Measurements from ENCODE around the gene ACSM6.
A peak's percentile ranks its signal among the peaks of the same experiment; 100 is the strongest.

The ACSM6 gene

DNA sequence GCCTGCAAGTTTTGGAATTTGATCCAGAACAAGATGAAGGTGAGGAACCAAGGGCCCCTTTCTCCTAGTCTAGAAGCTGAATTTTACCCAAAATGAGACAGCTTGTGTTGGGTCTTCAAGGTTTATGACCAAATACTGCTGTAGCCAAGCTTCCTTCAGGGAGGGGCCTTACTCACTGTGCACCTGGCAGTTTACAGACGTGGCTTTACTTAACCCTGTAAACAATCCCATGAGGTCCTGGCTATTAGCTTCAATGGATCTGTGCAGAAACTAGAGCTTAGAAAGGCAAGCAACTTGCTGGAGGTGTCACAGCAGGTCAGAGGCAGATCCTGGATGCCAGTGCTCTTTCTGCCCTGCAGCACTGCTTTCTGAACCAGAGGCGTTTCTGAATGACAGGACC lies 50.1 kb downstream of the ACSM6 start:
- no peak for DNase-seq (ENCODE audit: low read depth in 4 of 4, low spot score in 1 of 4)

DNA sequence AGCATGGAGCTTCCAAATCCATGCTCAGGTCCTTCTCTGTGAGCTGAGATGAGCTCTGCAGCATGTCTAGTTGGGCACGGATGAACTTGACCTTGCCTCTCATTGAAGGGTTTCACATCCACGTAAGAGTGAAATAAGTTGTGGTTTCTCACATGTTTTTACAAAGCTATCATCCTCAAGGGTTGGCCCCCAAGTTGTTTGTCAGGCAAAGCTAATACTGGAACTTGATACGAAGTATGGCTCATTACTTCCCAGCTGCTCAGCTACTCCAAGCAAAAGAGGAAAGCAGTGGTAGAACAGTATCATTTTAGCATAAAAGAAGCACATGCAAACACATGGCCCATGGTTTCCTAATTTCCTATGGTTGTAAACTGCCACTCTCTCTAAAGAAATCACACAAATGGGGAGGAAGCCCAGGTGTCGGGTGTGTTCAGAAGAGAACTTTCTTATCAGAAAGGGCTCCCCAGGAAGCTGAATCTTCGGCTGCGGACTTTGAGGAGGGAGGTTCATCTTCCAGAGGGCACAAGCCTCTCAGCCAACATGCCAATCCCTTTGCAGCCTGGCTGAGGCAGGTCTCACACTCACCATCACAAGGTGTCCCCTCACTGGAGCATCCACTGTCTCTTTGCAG lies 51.5 kb downstream of the ACSM6 start:
- no peak for DNase-seq (ENCODE audit: low read depth in 4 of 4, low spot score in 1 of 4)

DNA sequence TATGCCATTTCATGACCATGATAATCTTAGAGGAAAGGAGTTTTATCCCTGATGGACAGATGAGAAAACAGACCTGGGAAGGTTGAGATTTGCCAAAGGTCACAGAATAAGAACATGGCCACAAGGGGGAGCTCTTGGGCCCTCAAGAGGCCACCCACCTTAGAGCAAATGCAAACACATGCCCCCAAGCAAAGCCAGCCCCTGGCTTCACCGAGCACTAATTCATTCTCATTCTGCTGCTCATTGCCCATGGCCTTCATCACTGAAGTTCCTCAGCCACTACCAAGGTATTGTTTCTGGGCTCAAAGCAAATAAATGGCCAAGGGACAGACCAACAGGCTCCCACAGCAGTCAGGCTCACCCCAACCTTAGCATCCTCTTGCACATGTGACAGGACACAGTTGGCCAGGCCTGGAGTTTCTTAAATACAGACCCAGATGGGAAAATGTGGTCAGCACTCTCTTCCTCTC lies 52.6 kb downstream of the ACSM6 start:
- peak; percentile 38 to 52 (median 40) for DNase-seq (ENCODE audit: low read depth in 4 of 4, low spot score in 1 of 4)

DNA sequence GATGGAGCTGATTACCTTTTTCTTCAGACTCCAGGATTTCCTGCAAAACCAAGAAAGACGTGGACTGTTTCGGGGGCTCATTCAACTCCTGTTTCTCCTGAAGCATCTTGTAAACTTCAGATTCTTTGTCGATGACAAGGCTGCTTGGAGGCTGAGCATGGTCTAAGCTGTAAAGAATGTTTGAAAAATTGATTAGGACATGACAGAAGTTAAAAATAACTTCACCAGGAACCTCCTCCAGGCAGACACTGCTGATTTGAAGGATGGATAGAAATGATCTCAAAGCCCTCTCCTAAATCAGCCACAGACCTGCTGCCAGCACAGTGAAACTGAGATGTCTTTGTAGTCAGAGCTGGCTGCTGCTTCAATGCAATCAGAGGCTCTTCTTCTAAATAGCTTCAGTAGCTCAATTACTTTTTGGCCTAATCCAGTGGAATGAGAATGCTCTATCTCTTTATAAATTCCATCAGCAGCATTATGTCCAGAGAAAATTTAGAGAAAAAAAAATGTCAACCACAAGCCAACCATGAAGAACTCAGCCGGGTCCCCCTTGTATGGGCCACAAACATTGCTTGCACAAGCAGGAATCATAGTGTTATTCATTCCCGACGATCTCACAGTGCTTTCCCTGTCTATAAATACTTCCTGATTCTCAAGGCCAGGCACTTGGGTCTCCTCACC lies 53.3 kb downstream of the ACSM6 start:
- DNase-seq (ENCODE audit: low read depth in 4 of 4, low spot score in 1 of 4), result no peak

DNA sequence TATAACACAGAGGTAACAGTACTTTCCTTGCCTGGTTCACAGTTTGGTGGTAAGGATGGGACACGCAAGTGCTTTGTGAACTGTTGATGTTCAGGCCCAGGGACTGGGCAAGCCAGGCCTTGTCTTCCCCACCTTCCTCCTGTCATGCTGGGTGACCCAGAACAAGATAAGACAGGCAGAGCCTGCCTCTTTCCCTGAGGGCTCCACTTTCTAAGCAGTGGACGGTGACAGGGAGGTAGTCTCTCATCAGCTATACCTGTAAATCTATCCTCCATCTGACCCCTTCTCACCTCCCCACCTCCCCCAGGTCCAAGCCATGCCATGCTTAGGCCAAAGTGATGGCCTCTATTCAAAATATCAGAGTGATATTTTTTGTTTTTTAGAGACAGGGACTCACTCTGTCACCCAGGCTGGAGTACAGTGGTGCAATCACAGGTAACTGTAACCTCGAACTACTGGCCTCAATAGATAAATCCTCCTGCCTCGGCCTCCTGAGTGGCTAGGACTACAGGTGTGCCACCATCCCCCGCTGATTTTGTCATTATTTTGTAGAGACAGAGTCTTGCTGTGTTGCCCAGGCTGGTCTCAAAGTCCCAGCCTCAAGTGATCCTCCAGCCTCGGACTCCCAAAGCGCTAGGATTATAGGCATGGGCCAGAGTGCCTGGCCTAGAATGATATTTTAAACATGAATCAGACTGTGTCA lies 54.0 kb downstream of the ACSM6 start:
- no peak for DNase-seq (ENCODE audit: low read depth in 4 of 4, low spot score in 1 of 4)

DNA sequence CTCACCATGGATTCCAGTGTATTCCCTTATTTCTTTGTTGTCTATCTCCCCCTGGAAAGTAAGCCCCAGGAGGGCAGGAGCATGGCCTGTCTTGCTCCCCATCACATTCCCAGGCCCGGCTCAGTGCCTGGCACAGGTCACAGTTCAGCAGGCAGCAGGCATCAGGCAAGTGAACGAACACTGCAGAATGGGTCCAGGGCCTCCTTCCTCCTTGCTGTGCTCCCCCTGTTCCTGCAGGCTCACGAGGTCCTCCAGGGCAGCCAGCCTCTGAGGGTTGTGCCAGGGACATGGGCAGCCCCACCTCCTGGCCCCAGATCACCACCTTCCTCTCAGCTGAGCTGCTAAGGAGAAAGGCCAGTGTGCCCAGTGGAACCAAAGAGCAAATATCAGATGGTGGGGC lies 55.0 kb downstream of the ACSM6 start:
- no peak for DNase-seq (ENCODE audit: low read depth in 4 of 4, low spot score in 1 of 4)

DNA sequence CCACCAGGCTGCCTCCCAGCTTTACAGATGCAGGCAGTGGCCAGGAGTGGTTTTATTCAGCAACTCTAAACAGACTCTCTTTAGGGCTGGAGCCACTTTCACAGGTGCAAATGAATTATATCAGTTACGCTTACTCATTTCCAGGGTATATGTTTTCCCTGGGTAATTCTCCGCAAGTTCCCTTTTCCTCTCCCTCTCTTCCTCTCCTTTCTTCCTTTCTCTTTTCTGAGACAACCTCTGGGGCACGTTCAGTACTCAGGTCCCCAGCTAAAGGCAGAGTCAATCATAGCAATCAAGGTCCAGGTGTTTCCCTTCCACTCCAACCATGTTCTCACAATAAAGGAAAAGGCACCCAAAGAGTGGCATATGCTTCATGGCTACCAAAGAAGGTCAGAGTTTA lies 55.4 kb downstream of the ACSM6 start:
- DNase-seq (ENCODE audit: low read depth in 4 of 4, low spot score in 1 of 4), result no peak

DNA sequence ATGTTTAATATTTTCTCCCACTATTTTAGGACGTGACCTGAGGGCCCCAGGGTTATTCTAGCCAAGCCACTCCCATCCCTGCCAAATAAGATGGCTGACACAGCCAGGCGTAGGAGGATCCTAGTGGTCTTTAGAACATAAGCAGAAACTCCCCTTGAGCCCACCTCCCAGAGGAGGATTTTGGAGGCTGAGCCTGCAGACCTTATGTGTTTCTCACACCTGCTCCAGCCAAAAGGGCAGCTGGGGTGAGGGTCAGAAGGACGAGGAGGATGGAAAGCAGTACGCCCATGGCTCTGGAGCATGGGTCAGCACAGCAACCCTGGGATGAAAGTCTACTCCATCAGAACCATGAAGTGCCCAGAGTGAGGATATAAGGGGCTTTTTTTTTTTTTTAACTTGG lies 56.8 kb downstream of the ACSM6 start:
- no peak for DNase-seq (ENCODE audit: low read depth in 4 of 4, low spot score in 1 of 4)

DNA sequence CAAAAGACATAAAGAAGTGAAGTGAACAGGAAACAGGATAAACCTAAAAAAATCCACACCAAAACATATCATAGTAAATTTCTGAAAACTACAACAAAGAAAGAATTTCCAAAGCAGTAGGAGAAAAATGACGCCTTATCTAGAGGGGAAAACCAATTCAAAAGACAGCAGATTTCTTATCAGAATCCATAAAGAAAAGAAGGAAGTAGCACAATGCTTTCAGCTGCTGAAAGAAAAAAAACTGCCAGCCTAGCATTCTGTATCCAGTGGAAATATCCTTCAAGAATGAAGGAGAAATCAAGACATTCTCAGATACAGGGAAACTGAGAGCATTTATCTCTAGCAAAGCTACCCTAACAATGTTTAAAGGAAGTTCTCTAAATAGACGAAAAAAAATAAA lies 59.0 kb downstream of the ACSM6 start:
- no peak for DNase-seq (ENCODE audit: low read depth in 4 of 4, low spot score in 1 of 4)

DNA sequence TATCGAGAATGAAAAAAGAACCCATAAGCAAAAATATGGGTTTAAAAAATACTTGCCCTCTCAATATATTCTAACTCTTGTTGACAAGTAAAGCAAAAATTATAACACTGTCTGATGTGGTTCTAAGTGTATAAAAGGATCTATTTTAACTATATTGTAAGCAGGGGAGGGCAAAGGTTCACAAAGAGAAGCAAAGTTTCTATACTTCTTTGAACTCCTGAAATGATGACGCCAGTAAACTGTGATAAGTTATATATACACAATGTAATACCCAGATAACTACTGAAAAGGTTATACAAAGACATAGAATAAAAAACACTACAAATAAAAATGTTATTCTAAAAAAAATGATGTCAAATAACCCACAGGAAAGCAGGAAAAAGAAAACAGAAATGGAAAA lies 59.6 kb downstream of the ACSM6 start:
- DNase-seq (ENCODE audit: low read depth in 4 of 4, low spot score in 1 of 4), result no peak

DNA sequence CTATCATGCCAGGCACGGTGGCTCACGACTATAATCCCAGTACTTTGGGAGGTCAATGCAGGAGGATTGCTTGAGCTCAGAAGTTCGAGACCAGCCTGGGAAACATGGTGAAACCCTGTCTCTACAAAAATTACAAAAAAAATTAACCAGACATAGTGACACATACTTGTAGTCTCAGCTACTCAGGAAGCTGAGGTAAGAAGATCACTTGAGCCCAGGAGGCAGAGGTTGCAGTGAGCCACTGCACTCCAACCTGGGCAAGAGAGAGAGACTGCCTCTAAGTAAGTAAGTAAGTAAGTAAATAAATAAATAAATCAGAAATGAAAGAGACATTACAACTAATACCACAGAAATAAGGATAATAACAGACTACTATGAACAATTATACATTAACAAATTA lies 60.6 kb downstream of the ACSM6 start:
- DNase-seq (ENCODE audit: low read depth in 4 of 4, low spot score in 1 of 4), result no peak

DNA sequence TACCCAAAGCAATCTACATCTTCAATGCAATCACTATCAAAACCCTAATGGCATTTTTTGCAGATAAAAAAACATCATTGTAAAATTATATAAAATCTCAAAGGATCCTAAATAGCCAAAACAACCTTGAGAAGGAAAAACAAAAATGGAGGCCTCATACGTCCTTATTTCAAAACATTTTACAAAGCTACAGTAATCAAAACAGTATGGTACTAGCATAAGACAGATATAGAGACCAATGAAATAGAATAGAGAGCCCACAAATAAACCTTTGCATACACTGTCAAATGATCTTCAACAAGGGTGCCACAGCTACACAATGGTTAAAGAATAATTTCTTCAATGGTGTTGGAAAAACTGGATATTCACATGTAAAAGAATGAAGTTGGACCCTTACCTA lies 62.2 kb downstream of the ACSM6 start:
- no peak for DNase-seq (ENCODE audit: low read depth in 4 of 4, low spot score in 1 of 4)

DNA sequence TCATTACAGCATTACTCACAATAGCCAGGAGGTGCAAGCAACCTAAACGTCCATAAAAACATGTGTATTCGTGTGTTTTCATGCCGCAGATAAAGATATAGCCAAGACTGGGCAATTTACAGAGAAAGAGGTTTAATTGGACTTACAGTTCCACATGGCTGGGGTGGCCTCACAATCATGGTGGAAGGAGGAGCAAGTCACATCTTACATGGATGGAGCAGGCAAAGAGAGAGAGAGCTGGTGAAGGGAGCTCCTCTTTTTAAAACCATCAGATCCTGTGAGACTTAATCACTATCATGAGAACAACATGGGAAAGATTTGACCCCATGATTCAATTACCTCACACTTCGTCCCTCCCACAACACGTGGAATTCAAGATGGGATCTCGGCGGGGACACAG lies 63.8 kb downstream of the ACSM6 start:
- no peak for DNase-seq (ENCODE audit: low read depth in 4 of 4, low spot score in 1 of 4)

DNA sequence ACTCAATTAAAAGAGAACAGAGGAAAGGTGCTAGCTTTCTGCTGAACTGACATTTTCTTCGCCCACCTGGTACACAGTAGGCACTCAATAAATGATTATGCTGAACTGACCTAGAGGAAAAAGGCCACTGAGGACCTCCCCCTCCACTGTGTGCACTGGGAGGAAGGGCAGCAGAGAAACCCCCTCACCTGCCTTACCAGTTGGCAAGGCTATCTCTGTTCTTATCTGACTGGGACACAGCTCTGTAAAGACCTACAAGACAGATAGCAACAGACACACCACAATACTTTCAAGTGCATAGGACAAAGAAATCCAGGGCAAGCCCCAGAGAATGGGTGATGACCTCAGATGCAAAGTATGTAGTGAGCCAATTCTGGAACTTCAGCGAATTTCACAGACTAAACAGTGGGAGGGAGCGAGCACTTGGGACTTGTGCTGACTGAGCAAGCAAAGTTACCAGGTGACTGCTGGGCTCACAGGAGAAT lies 66.4 kb downstream of the ACSM6 start:
- no peak for DNase-seq (ENCODE audit: low read depth in 4 of 4, low spot score in 1 of 4)

DNA sequence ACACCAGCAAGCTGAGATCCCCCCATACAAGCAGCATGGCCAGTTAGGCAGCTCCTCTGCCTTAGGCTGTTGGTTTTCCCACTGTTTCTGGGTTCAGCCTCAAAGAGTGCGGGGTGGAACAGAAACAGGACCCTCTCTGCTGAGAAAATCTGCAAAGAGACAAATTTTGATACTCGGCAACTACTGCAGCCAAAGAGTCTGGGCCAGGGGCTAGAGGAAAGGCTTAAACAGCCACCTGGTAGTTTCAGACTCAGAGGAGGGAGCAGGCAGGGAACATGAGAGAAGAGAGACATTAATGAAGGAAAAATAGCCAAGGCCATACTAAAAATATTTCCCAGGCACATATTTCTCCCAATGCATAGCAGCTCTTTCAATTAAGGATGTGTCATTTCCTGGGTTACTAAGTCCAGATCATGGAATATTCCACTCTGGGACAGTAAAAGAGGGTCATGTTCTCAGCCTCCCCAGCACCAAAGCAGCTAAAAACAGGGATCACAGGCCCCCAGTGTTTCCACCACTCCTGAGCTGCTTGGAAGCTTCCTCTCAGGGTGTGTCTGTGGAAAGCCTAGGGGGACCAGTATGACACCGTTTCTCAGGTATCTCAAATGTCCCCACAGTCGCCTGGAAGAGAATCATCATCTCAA lies 67.0 kb downstream of the ACSM6 start:
- no peak for DNase-seq (ENCODE audit: low read depth in 4 of 4, low spot score in 1 of 4)

DNA sequence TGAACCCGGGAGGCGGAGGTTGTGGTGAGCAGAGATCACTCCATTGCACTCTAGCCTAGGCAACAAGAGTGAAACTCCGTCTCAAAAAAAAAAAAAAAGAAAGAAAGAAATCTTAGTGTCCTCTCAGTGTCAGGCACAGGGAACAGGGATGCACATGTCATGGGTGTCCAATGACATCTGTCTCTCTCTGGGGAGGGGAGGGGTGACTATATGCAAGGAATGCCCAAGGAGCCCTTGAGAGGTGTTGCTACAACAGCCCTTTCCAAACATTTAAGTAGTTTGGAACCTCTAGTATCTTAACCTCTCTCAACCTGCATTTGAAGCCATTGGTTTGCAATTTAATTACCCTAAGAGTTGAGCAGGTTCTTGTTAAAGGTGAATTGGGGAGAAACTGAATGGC lies 67.9 kb downstream of the ACSM6 start:
- DNase-seq (ENCODE audit: low read depth in 4 of 4, low spot score in 1 of 4), result no peak

DNA sequence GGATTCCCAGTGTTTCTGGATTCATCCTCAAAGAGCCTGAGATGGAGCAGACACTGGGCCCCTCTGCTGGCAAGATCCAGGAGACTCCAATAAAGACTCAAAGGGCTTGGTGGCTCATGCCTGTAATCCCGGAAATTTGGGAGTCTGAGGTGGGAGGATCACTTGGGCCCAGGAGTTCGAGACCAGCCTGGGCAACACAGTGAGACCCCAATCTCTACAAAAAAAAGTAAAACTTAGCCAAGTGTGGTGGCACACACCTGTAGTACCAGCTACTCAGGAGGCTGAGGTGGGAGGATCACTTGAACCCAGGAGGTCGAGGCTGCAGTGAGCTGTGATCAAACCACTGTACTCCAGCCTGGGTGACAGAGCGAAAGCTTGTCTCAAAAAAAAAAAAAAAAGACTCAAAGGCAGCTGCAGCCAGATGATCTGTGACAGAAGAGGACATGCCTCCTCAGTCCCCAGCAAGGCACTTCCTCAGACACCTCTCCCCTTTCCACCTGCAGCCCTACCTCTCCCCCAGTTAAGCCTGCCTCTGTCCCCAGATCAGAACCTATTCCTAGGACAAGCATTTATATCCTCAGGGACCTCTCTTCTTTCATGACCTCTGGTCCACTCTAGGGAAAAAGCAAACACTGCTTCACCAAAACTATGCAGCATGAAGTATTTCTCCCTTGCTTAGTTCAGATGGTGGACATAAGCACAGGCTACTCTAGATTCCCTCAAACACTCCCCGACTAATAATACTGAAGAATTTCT lies 68.9 kb downstream of the ACSM6 start:
- no peak for DNase-seq (ENCODE audit: low read depth in 4 of 4, low spot score in 1 of 4)

DNA sequence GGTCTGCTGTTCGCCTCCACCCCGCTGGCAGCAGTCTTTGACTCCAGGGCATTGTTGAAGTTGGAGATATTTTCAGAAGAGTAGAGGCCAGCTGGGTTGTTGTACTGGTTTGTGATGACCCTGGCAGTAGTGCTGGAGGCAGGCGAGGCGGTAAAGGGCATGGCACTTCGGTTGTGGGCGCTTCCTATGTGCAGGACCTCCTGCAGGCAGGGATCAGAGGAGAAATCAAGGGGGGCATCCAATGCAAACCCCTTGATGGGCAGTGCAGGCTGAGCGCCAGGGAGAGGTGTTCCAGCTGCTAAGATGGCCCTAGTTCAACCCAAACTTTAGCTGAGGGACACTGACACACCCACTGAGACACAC lies 69.8 kb downstream of the ACSM6 start:
- no peak for DNase-seq (ENCODE audit: low read depth in 4 of 4, low spot score in 1 of 4)

DNA sequence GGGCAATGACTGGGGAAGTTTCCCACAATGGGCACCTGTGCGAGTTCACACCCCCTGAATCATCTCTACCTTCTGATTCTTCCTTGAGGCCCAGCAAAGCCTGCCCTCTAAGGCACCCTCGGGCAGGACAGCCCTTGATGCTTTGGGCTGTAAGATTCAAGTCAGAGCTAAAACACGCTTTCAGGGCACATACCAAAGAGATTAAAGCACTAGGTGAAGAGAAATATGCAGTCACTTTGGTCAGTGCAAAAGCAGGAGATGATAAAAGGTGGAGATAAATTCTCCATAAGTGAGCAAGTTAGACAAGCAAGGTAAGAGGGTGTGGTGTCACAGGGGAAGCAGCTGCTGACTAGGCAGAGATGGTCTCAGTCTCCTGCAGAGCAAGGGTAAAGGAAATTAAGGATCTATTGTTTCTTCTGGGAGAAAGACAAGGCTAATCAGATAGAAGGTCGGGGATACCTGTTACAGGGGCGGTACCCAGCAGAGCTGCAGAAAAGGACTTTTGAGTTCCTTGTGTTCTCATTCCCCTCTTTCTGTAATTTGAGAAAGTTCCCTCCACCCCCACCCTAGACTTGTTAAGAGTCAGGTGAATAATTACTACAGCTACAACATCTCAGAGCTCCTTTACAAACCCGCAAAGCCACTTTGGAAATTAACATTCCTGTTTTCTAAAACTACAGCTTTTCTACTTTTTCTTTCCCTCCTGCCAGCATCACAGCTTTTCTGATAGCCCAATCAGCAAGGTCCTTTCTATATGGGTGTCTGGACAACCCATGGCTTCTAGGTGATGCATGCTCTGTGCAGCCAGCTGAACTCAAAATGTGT lies 70.4 kb downstream of the ACSM6 start:
- DNase-seq (ENCODE audit: low read depth in 4 of 4, low spot score in 1 of 4), result no peak

DNA sequence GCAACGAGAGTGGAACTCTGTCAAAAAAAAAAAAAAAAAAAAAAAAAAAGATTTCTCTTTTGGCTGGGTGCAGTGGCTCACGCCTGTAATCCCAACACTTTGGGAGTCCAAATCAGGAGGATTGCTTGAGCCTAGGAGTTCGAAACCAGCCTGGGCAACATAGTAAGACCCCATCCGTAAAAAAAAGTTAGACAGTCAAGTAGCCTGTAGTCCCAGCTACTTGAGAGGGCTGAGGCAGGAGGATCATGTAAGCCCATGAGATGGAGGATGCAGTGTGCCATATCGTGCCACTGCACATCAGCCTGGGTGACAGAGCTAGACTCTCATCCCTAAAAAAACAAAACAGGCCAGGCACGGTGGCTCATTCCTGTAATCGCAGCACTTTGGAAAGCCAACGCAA lies 71.5 kb downstream of the ACSM6 start:
- no peak for DNase-seq (ENCODE audit: low read depth in 4 of 4, low spot score in 1 of 4)
